Right atrium auricular region (tissue), 2 donors: Measurements from ENCODE around the gene SLC6A16. TPM values are rescaled to one million over a fixed set of nuclear protein-coding genes. Genes with fewer than 3 reads are reported as not detected.

Experiments
- DNase-seq: peaks from one replicate; pipeline ENCODE4 v3.0.0-alpha.2; 2019; ENCODE audit warnings: low spot score
- H3K27ac ChIP-seq, 2 donors: fragments of 200-600 bp; sonication (generic); 1 replicate in 1 of 2; 2 replicates in 1 of 2; pipeline ENCODE4 v1.5.1; 2016 to 2019
- H3K27me3 ChIP-seq, 2 donors: fragments of 200-600 bp; sonication (generic); one replicate each; pipeline versions ENCODE4 v1.5.1 to v1.6.0; 2017 to 2019
- H3K36me3 ChIP-seq: fragments of 200-600 bp; sonication (generic); one replicate; pipeline ENCODE4 v1.5.1; 2016
- H3K4me1 ChIP-seq, 2 donors: fragments of 200-600 bp; sonication (generic); one replicate each; pipeline versions ENCODE4 v1.5.1 to v1.6.0; 2017 to 2019
- H3K4me3 ChIP-seq, 2 donors: fragments of 200-600 bp; sonication (generic); 1 replicate in 1 of 2; 2 replicates in 1 of 2; pipeline ENCODE4 v1.5.1; 2017 to 2019; ENCODE audit warnings: mild to moderate bottlenecking in 1 of 2, moderate library complexity in 1 of 2
- H3K9me3 ChIP-seq, 2 donors: fragments of 200-600 bp; sonication (generic); one replicate each; pipeline ENCODE4 v1.5.1; 2019
- microRNA-seq, 2 donors: library from miRNA; unstranded; fragments of <30 nt; microRNA quantifications; one replicate each; pipeline ENCODE4, GENCODE V29; 2016 to 2017; ENCODE audit warnings: borderline number of aligned reads in 2 of 2, borderline replicate concordance in 1 of 2
- total RNA-seq, 2 donors: library from RNA; depleted of rRNA; stranded (reverse); fragments of >200 nt; gene quantifications; one replicate each; pipeline ENCODE4 v1.1.0, GENCODE V29; 2016
- TF ChIP-seq, protein P1 (sequence below), 2 donors: fragments of 200-600 bp; sonication (generic); IDR thresholded peaks; one replicate each; pipeline ENCODE4 v1.5.1; 2019; ENCODE audit warnings: antibody characterized with exemption in 2 of 2

Gene SLC6A16
- total RNA-seq, 2 donors from 2014 or later = 0.56 to 0.90 TPM

GRCh38 chr19:49241769-49242168 is 83.2 kb downstream of the SLC6A16 start:
- Histone ChIP-seq H3K9me3 (no peaks in the 10 kb centered on the region), H3K4me3 (no peak overlapping the region), H3K36me3 (no peaks in the 10 kb centered on the region), H3K4me1 (no peaks in the 10 kb centered on the region), H3K27me3 (no peaks in the 10 kb centered on the region), H3K27ac (no peak overlapping the region)
- no peak for DNase-seq
- TF ChIP-seq, protein P1, sequence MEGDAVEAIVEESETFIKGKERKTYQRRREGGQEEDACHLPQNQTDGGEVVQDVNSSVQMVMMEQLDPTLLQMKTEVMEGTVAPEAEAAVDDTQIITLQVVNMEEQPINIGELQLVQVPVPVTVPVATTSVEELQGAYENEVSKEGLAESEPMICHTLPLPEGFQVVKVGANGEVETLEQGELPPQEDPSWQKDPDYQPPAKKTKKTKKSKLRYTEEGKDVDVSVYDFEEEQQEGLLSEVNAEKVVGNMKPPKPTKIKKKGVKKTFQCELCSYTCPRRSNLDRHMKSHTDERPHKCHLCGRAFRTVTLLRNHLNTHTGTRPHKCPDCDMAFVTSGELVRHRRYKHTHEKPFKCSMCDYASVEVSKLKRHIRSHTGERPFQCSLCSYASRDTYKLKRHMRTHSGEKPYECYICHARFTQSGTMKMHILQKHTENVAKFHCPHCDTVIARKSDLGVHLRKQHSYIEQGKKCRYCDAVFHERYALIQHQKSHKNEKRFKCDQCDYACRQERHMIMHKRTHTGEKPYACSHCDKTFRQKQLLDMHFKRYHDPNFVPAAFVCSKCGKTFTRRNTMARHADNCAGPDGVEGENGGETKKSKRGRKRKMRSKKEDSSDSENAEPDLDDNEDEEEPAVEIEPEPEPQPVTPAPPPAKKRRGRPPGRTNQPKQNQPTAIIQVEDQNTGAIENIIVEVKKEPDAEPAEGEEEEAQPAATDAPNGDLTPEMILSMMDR (IDR thresholded peaks at IDR 0.05) = no peak

Small RNA genes within 50 kb of the gene (microRNA-seq; reads per million reads assigned to microRNA genes)
- gene MIR4324 = 0 reads per million in 2 donors

Other genes with a start within 250 kb of the SLC6A16 start
- 10 to 100 TPM; 62.7 to 89.4 TPM for gene SNRNP70, start 239.7 kb downstream of the SLC6A16 start, total RNA-seq
- gene LIN7B, start 210.8 kb downstream of the SLC6A16 start, total RNA-seq = 10 to 100 TPM; 31.5 to 35.0 TPM
- gene C19orf73, start 206.0 kb downstream of the SLC6A16 start, total RNA-seq = 1 to 10 TPM; 3.1 to 5.9 TPM
- gene PPFIA3, start 205.6 kb downstream of the SLC6A16 start, total RNA-seq = 1 to 10 TPM; 5.0 to 6.8 TPM
- gene HRC, start 169.8 kb downstream of the SLC6A16 start, total RNA-seq = 1,000 to 10,000 TPM in 1 of 2 donors, 100 to 1,000 TPM in 1; 558 to 1,164 TPM
- 10 to 100 TPM; 20.6 to 22.8 TPM for gene TRPM4, start 167.4 kb downstream of the SLC6A16 start, total RNA-seq
- gene CD37, start 10.2 kb upstream of the SLC6A16 start, total RNA-seq = 10 to 100 TPM in 1 of 2 donors, 1 to 10 TPM in 1; 2.6 to 12.1 TPM
- 10 to 100 TPM; 39.8 to 45.3 TPM for gene TEAD2, start 37.2 kb upstream of the SLC6A16 start, total RNA-seq
- not detected for gene DKKL1, start 38.7 kb upstream of the SLC6A16 start, total RNA-seq
- not detected for gene KASH5, start 63.1 kb upstream of the SLC6A16 start, total RNA-seq
- not detected for gene PTH2, start 98.2 kb upstream of the SLC6A16 start, total RNA-seq
- gene GFY, start 100.2 kb upstream of the SLC6A16 start, total RNA-seq = not detected
- gene SLC17A7, start 116.3 kb upstream of the SLC6A16 start, total RNA-seq = under 1 TPM; 0.59 to 0.67 TPM
- 10 to 100 TPM; 55.8 to 61.5 TPM for gene PIH1D1, start 126.6 kb upstream of the SLC6A16 start, total RNA-seq
- 10 to 100 TPM in 1 of 2 donors, 1 to 10 TPM in 1; 9.5 to 18.5 TPM for gene ALDH16A1, start 128.0 kb upstream of the SLC6A16 start, total RNA-seq
- 1 to 10 TPM; 1.1 to 2.6 TPM for gene FLT3LG, start 149.0 kb upstream of the SLC6A16 start, total RNA-seq
- 1,000 to 10,000 TPM in 1 of 2 donors, 100 to 1,000 TPM in 1; 765 to 1,868 TPM for gene RPL13A, start 162.4 kb upstream of the SLC6A16 start, total RNA-seq
- gene RPS11, start 171.2 kb upstream of the SLC6A16 start, total RNA-seq = 1,000 to 10,000 TPM; 1,048 to 2,648 TPM
- gene FCGRT, start 187.5 kb upstream of the SLC6A16 start, total RNA-seq = 100 to 1,000 TPM in 1 of 2 donors, 10 to 100 TPM in 1; 98.2 to 123 TPM
- gene RCN3, start 202.8 kb upstream of the SLC6A16 start, total RNA-seq = 10 to 100 TPM; 15.8 to 17.2 TPM